Measurements from ENCODE around the gene DPP3. TPM values are rescaled to one million over a fixed set of nuclear protein-coding genes. Genes with fewer than 3 reads are reported as not detected.

Gene DPP3
- total RNA-seq, 2 experiments from 2014 or later, result 73.8 to 80.1 TPM

GRCh38 chr11:66476173-66476840, 3.9 kb upstream of the DPP3 start:
- H3K4me1 Mint-ChIP-seq (ENCODE audit: low read depth), result peaks cover 15% of the 10 kb centered on the region
- H3K4me3 Mint-ChIP-seq, result no peak overlapping the region
- H3K27ac Mint-ChIP-seq, result no peak overlapping the region
- CTCF ChIA-PET, result no interaction called here
- no peaks in the 10 kb centered on the region for H3K36me3 Mint-ChIP-seq (ENCODE audit: low read depth)
- no peaks in the 10 kb centered on the region for H3K9me3 Mint-ChIP-seq
- intact Hi-C loops (cut with micrococcal nuclease), result no loop called here
- DNase-seq, result no peak
- H3K27me3 Mint-ChIP-seq (ENCODE audit: low read depth), result no peaks in the 10 kb centered on the region

GRCh38 chr11:66476841-66477251, 3.4 kb upstream of the DPP3 start:
- H3K9me3 Mint-ChIP-seq, result no peaks in the 10 kb centered on the region
- H3K4me3 Mint-ChIP-seq, result no peak overlapping the region
- intact Hi-C loops (cut with micrococcal nuclease), result no loop called here
- no peaks in the 10 kb centered on the region for H3K36me3 Mint-ChIP-seq (ENCODE audit: low read depth)
- no peak overlapping the region for H3K27ac Mint-ChIP-seq
- H3K4me1 Mint-ChIP-seq (ENCODE audit: low read depth), result peaks cover 17% of the 10 kb centered on the region
- CTCF ChIA-PET, result no interaction called here
- DNase-seq, result no peak
- no peaks in the 10 kb centered on the region for H3K27me3 Mint-ChIP-seq (ENCODE audit: low read depth)

GRCh38 chr11:66477263-66478201, 2.7 kb upstream of the DPP3 start:
- no peak for DNase-seq
- Mint-ChIP-seq H3K4me3 (no peak overlapping the region), H3K36me3 (ENCODE audit: low read depth) (peaks cover 3% of the 10 kb centered on the region), H3K27ac (peak overlapping the region; percentile 51), H3K9me3 (no peaks in the 10 kb centered on the region), H3K4me1 (ENCODE audit: low read depth) (peaks cover 21% of the 10 kb centered on the region), H3K27me3 (ENCODE audit: low read depth) (no peaks in the 10 kb centered on the region)
- CTCF ChIA-PET, result interaction anchor here (0.6 to 1.9 kb wide), 2 partner anchors 10 to 106 kb away, joined by 4 to 16 read pairs; partner anchors contain the start of gene PELI3
- intact Hi-C loops (cut with micrococcal nuclease), result no loop called here

- Mint-ChIP-seq H3K4me3 (peak overlapping the region; percentile 89), H3K27me3 (ENCODE audit: low read depth) (no peaks in the 10 kb centered on the region), H3K9me3 (no peaks in the 10 kb centered on the region), H3K27ac (peak overlapping the region; percentile 71), H3K36me3 (ENCODE audit: low read depth) (peaks cover 3% of the 10 kb centered on the region), H3K4me1 (ENCODE audit: low read depth) (peaks cover 25% of the 10 kb centered on the region)
- intact Hi-C loops (cut with micrococcal nuclease), result loop anchor here (1.0 kb wide), 1 partner anchor 71 kb away; no protein-coding TSS in a partner anchor
- peak; percentile 42 for DNase-seq
- CTCF ChIA-PET, result interaction anchor here (1.2 to 1.9 kb wide), 5 partner anchors 11 to 200 kb away, joined by 3 to 16 read pairs (median 6); partner anchors contain the start of genes MRPL11, NPAS4 and PELI3
Measured at GRCh38 chr11:66478729-66479393, 1.4 kb upstream of the DPP3 start.

GRCh38 chr11:66479394-66480116, 679 bp upstream of the DPP3 start:
- Mint-ChIP-seq H3K4me1 (ENCODE audit: low read depth) (peaks cover 25% of the 10 kb centered on the region), H3K4me3 (peak overlapping the region; percentile 89), H3K9me3 (no peaks in the 10 kb centered on the region), H3K27me3 (ENCODE audit: low read depth) (no peaks in the 10 kb centered on the region), H3K27ac (peak overlapping the region; percentile 71), H3K36me3 (ENCODE audit: low read depth) (peaks cover 3% of the 10 kb centered on the region)
- CTCF ChIA-PET, result interaction anchor here (0.5 to 1.9 kb wide), 10 partner anchors 10 to 542 kb away, joined by 3 to 16 read pairs (median 5); partner anchors contain the start of genes MRPL11, NPAS4 and PELI3
- DNase-seq, result no peak
- intact Hi-C loops (cut with micrococcal nuclease), result loop anchor here (1.0 to 2.0 kb wide), 7 partner anchors 13 to 479 kb away; partner anchors contain the start of genes PC, PELI3, RBM4 and YIF1A

- Mint-ChIP-seq H3K36me3 (ENCODE audit: low read depth) (peaks cover 10% of the 10 kb centered on the region), H3K9me3 (no peaks in the 10 kb centered on the region), H3K27me3 (ENCODE audit: low read depth) (no peaks in the 10 kb centered on the region), H3K4me1 (ENCODE audit: low read depth) (peaks cover 16% of the 10 kb centered on the region), H3K27ac (no peak overlapping the region), H3K4me3 (no peak overlapping the region)
- no peak for DNase-seq
- intact Hi-C loops (cut with micrococcal nuclease), result no loop called here
- CTCF ChIA-PET, result no interaction called here
Measured at GRCh38 chr11:66484806-66485380, 4.7 kb downstream of the DPP3 start.

GRCh38 chr11:66488957-66489356, 8.7 kb downstream of the DPP3 start:
- H3K4me1 Mint-ChIP-seq (ENCODE audit: low read depth), result no peaks in the 10 kb centered on the region
- H3K36me3 Mint-ChIP-seq (ENCODE audit: low read depth), result peaks cover 17% of the 10 kb centered on the region
- H3K27ac Mint-ChIP-seq, result no peak overlapping the region
- CTCF ChIA-PET, result interaction anchor here (1.1 kb wide), 1 partner anchor 189 kb away, joined by 3 read pairs; no protein-coding TSS in a partner anchor
- H3K9me3 Mint-ChIP-seq, result no peaks in the 10 kb centered on the region
- intact Hi-C loops (cut with micrococcal nuclease), result no loop called here
- H3K4me3 Mint-ChIP-seq, result no peak overlapping the region
- H3K27me3 Mint-ChIP-seq (ENCODE audit: low read depth), result no peaks in the 10 kb centered on the region
- no peak for DNase-seq

GRCh38 chr11:66489636-66490035, 9.4 kb downstream of the DPP3 start:
- no peaks in the 10 kb centered on the region for H3K9me3 Mint-ChIP-seq
- H3K27ac Mint-ChIP-seq, result no peak overlapping the region
- peaks cover 17% of the 10 kb centered on the region for H3K36me3 Mint-ChIP-seq (ENCODE audit: low read depth)
- DNase-seq, result no peak
- no peak overlapping the region for H3K4me3 Mint-ChIP-seq
- H3K4me1 Mint-ChIP-seq (ENCODE audit: low read depth), result no peaks in the 10 kb centered on the region
- no peaks in the 10 kb centered on the region for H3K27me3 Mint-ChIP-seq (ENCODE audit: low read depth)
- intact Hi-C loops (cut with micrococcal nuclease), result no loop called here
- CTCF ChIA-PET, result interaction anchor here (1.1 to 1.2 kb wide), 2 partner anchors 68 to 189 kb away, joined by 3 read pairs; no protein-coding TSS in a partner anchor

- Mint-ChIP-seq H3K36me3 (ENCODE audit: low read depth) (peaks cover 22% of the 10 kb centered on the region), H3K4me3 (no peak overlapping the region), H3K4me1 (ENCODE audit: low read depth) (no peaks in the 10 kb centered on the region), H3K27ac (no peak overlapping the region), H3K9me3 (no peaks in the 10 kb centered on the region), H3K27me3 (ENCODE audit: low read depth) (no peaks in the 10 kb centered on the region)
- intact Hi-C loops (cut with micrococcal nuclease), result no loop called here
- no peak for DNase-seq
- CTCF ChIA-PET, result interaction anchor here (0.6 to 1.2 kb wide), 2 partner anchors 105 to 128 kb away, joined by 3 to 4 read pairs; no protein-coding TSS in a partner anchor
Measured at GRCh38 chr11:66491315-66491935, 11.2 kb downstream of the DPP3 start.

- H3K9me3 Mint-ChIP-seq, result no peaks in the 10 kb centered on the region
- H3K4me3 Mint-ChIP-seq, result no peak overlapping the region
- intact Hi-C loops (cut with micrococcal nuclease), result no loop called here
- H3K27ac Mint-ChIP-seq, result no peak overlapping the region
- CTCF ChIA-PET, result no interaction called here
- no peaks in the 10 kb centered on the region for H3K27me3 Mint-ChIP-seq (ENCODE audit: low read depth)
- H3K4me1 Mint-ChIP-seq (ENCODE audit: low read depth), result no peaks in the 10 kb centered on the region
- peaks cover 26% of the 10 kb centered on the region for H3K36me3 Mint-ChIP-seq (ENCODE audit: low read depth)
- no peak for DNase-seq
Measured at GRCh38 chr11:66492161-66492865, 12.1 kb downstream of the DPP3 start.

Measured in activated naive CD4-positive, alpha-beta T cell treated with anti-CD3 and anti-CD28 coated beads for 36 hours (primary cell).